Inferior parietal cortex (tissue), 1 donor: ENCODE measurements around the gene BRINP3.
A peak's percentile ranks its signal among the peaks of the same experiment; 100 is the strongest.
"Not testable (repeated sequence)": the region's sequence is repeated elsewhere in the genome, so short reads cannot be mapped to it uniquely, and the experiment has no call there.

Experiments
- DNase-seq: peaks from one replicate; pipeline ENCODE4 v3.0.0-alpha.2; 2016; ENCODE audit errors: extremely low spot score

The BRINP3 gene

DNA sequence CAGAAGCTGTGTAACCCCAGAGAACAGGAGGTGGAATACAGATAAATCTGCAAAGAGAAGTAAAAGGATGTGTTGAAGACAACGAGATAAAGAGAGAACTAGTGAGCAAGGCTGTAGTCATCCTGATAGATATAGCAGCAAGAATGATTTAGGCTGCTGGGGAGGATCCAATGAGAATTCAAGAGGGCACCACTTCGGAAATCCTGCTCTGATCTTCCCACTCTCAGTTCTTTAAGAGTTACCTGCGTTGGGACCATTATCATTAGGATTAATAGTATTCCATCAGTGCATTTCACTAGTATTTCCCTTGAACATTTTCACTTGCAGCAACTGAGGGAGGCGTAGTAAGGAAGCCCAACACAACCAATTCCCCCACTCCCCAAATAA lies at the start of gene BRINP3:
BRINP3 (minus strand) TSS at position 103 of the 387 bp plus-strand sequence.
- DNase-seq: no peak

DNA sequence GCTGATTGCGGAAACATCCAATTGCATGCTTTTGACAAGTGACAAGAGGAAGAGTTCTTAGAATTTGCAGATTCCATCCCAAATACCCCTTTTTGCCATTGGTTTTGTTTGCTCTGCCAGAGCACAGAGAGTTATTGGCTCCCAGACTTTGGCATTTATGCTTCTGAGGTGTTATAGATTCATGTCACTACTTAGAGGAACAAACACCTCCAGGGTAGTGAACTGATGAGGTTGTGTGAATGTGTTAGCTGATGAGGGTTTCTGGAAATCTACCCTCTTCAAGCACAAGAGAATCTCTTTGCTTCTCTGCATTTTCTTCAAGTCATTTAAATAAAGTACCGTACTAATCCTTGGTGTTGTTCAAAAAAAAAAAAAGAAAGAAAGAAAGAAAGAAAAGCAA lies 33.9 kb upstream of the BRINP3 start:
- no peak for DNase-seq

DNA sequence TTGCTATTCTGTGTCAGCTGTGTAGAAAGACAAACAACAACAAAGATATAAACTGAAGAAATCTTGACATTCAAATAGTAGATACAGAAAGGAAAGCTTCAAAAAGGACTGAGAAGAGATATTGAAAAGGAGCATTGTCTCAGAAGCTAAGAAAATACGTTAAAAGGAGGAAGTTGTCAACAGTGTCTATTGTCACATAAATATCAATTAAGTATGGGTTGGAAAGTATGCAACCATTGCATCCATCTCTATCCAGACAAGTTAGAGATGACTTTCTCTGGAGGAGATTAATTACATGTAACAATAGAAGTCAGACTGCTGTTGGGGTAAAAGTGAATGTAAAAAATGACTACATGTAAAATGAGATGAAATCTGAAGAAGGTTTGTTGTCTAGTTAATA lies 29.7 kb upstream of the BRINP3 start:
- no peak for DNase-seq

DNA sequence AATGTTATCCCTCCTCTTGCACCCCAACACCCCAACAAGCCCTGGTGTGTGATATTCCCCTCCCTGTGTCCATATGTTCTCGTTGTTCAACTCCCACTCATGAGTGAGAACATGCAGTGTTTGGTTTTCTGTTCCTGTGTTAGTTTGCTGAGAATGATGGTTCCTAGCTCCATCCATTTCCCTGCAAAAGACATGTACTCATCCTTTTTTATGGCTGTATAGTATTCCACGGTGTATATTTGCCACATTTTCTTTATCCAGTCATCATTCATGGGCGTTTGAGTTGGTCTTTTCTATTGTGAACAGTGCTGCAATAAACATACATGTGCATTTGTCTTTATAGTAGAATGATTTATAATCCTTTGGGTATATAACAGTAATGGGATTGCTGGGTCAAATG lies 26.9 kb upstream of the BRINP3 start:
- DNase-seq: not testable (repeated sequence)

DNA sequence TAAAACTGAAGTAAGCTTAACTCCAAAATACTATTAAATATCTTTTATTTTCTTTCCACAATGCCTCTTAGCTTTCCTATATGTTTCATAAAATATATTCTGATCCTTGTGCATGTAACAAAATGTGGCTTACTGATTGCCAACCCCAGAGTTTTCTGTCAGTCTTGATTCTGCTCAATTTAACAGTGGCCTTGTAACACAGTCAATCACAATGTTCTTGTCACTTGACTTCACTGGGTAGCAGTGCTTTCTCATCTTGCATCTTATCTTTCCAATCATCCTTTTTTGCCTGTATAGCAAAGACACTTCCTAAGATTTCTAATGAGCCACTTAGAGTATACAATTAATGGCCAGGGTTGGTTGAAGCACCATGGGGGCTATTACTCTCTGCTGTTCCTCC lies 19.9 kb upstream of the BRINP3 start:
- DNase-seq: no peak

DNA sequence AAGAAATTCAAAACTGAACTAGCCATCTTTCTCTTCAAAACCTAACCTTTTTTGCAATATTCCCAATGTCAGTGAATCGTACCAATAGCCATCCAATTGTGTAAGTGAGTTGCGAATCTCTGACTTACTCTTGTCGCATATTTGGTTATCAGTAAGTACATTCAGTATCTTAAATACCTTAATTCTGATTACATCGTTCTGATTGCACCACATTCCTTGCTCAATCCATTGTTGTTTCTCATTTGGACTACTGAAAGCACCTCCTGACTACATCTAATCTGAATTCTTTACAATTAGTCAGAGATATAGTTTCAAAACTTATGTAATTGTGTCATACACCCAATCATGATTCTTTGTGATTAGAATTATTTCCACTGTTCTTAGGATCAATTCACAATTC lies 16.8 kb upstream of the BRINP3 start:
- DNase-seq: no peak

DNA sequence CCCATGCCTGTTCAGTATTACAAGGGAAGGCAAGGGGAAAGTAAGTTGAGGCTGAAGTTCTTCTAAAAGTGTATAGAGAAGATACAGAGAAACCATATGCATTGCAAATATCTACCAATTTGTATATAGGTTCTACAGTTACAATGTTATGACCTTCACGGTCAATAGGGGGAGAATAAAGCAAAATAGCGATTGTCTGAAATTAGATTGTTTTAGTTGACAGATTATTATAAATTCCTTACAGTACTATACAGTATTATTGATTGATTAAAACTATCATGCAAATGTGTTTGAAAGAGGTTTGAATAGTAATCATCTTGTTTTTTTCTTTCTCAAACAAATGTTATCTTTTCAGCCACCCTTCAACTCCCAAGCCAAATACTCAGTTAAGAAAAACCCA lies 13.7 kb upstream of the BRINP3 start:
- no peak for DNase-seq

DNA sequence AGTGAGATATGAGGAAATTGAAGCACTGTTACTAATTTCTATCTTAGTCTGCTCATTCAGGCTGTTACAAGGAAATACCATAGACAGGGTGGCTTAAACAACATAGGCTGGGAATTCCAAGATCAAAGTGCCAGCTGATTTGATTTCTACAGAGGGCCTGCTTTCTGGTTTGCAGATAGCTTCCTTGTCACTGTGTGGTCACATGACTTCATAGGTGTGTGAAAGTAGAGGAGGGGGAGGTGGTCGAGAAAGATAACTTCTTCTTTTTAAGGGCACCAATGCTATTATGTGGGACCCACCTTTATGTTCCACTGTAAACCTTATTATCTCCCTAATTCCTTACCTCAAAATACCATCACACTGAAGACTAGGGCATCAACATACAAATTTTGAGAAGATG lies 6.4 kb upstream of the BRINP3 start:
- no peak for DNase-seq

DNA sequence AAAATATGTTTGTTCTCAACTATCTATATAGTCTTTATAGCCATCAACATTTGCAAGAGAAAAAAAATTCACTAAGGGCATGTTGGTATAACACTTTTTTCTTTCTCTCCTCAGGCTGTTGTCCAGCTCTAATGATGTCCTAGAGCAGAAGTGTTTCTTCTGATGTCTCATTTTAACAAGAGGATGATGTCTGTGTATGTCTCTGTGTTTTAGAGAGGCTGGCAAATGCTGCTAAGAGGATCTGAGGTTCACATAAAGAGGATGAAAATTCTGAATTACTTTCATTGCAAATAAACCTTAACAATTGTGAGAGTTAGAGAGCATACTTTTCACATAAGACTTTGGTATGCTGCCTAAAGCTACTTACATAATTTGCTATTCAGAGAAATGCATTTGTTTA lies 2.6 kb upstream of the BRINP3 start:
- DNase-seq: no peak

DNA sequence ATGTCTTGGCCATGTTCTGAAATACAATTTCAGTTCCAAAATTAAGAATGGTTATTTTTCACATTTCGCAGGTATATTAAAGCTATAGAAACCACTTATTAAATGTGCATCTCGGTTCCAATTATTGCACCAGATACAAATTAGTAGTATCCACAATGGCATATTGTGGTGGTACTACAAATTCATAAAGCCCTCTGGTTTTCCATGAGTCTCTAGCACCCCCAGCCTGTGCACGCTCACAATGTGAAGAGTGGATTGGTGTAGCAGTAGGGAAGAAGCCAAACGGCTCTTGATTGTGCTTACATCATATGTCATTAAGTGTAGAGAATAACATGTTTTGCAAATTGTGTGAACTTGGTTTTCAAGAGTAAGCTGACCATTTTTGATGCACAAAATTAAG lies 1.9 kb upstream of the BRINP3 start:
- no peak for DNase-seq

DNA sequence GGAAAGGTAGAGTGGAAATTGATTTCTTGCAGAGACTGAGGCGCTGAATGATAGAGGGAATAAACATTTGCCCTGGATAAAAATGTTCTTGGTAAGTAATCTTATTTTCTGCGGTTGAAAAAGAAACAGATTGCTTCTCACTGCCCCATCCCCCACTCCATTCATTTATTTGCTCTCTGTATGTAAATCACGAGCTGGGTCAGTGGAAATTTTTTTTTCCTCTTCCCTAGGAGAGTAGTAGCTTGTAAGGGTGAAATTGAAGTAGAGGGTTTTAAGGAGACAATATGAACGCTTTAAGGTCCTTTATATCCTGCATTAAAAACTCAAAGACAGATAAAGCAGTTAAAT lies 1.4 kb upstream of the BRINP3 start:
- no peak for DNase-seq

DNA sequence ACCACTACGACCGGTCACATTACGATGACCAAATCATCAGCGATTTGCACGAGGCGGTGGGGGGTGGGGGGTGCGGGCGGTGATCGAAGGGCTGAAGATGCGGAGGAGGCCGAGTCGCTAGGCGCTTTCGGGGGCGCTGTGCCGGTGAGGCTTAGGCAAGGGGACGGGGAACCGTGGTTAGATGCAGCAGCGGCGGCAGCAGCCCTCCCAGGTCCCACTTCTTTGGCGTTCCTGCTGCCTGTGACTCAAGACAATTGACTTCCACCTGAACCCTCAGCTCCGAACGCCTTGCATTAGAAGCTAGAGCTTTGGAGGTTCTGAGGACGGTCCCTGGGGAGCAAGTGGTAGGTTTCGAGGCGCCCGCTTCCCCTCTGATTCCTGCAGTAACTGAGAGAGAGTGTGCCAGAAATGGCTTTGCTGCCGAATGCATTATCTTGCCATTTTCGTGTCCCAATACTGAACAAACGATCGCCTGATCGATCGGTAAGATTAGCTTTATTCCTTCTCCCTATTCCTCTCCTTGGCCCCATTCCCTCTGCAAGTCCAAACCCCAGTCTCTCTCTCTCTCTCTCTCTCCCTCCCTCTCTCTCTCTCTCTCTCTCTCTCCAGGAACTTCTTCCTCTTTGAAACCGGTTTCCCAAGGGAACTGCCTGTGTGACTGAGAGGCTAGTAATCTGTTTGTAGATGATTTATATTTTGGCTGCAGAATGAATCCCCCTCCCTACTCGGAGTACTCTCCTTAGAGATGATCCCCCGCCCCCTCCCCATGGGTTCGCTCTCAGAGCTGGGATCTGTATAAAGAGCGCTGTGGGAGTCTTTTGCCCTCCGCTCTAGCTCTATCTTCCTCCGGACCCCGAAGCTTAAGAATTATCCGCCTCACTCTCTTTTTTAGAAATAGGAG lies 735 bp upstream of the BRINP3 start:
- DNase-seq: peak; percentile 60

DNA sequence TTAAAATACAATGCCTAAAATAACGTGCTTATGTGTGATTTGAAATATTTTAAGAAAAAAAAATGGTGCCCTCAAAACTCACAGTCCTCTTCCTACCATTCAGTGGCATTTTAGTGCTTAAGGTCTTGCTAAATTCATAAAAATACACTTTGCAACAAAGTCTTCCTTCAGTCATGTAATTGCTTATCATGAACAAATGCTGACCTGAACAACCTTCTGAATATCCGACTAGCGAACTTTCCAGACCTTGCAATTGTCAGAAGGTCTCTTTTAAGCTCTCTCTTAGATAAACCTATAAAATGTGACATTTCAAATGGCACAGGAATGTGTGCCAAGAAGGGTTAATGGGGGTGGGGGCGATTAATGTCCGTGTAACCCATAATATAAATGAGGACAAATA lies 858 bp downstream of the BRINP3 start:
- no peak for DNase-seq

DNA sequence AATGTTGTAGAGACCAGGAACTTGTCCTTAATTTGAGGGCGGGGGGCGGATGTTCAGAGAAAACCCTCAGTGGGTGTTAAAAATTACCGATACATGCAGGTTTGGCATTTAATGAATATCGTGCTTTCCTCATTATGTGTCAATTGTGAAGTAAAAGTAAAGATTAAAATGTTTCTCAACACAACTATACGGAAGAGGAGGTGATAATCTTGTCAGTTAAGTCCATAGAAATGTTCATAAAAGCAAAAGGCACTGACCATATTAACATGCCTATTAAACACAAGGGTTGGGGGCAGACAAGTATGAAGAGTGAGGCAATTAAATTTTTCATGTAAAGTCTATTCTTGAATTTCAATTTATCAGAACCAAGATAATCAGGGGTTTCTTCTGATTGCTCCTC lies 1.3 kb downstream of the BRINP3 start:
- no peak for DNase-seq

DNA sequence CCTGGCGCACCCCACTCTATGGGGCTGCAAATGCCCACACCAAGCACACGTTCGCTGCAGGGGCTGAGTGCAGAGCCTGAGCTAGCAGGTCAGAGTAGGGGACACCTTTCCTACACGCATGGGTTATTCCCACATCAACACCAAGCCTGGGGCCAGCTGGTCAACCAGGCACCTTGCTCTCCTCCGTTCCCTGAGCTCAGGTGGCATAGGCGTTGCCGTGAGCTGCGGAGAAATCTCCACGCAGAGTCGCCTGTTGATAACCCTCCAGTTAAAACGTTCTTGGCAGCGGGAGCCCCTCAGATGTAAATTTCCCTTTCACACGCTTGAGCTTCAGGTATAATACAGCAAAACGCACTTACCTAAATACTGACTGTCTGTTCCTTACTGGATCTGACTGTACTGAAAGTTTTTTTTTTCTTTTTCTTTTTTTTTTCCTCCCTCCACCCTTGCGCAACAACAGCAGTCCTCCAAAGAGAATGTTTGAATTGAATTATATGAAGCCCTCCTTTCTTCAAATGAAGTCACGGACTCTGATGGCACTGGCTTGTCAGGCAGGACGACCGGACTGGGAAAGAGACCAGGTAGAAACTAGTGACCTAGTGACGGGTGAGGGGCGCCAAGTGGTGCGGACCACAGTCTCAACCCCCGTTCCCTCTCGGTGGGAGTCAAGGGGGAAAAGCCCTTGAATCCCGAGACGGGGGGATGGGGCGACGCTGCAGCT lies 2.1 kb downstream of the BRINP3 start:
- no peak for DNase-seq

DNA sequence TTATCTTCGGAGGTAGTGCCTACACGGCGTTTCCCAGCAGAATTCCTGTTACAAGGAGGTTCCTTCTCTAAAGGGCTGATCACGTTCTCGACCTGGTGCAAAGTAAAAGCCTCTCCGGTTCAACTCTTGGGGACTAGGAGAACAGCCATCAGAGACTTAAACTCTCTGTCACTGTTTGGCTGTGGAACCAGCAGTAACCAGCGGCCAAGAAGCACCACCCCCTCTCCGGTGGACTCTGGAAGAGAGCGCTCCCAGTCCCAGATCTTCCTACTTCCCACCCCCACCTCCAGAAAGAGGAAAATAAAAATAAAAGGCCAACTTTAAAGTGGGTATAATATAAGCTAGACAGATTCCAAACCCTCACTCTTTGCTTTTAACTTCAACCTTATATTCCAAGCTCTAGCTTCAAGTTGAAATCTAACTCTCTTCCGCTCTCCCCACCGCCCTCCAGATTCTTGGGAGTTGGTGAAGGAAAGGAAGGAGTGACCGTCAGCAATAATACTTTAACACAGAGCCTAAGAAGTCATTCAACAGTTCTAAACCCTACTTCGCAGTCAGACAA lies 2.9 kb downstream of the BRINP3 start:
- peak; percentile 55 for DNase-seq

DNA sequence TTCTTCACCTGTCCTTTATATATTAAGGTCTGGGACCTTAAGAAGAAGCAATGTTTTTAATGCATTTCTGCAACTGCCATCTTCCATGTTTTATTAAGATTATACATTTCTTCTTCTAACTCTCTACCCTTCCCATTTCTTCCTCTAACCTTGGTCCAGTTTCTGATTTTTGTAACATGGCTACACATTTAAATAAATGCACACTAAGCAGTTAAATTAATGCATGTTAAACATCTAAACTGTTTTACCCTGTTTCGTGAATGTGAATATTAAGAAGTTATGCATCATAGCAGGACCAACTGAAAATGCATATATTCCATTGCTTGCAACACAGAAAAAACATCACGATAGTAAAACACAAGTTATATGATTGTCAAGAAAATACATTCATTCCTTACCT lies 3.7 kb downstream of the BRINP3 start:
- no peak for DNase-seq

DNA sequence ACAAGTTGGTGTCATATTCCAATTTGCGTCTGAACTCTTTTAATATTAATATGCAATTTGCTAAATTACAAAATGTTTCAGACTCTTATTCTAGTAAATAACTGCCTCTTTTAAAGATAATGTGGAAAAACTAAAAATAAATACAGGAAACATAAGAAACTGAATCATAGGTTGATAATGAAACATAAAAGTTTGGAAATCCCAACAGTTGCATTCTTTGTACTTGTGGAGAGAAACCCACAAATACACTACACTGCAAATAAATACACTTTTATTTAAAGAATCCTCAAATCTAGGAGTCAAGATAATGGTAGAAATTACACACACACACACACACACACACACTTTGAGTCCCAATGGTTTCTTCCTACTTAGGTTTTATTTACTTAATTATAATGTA lies 5.2 kb downstream of the BRINP3 start:
- DNase-seq: no peak

DNA sequence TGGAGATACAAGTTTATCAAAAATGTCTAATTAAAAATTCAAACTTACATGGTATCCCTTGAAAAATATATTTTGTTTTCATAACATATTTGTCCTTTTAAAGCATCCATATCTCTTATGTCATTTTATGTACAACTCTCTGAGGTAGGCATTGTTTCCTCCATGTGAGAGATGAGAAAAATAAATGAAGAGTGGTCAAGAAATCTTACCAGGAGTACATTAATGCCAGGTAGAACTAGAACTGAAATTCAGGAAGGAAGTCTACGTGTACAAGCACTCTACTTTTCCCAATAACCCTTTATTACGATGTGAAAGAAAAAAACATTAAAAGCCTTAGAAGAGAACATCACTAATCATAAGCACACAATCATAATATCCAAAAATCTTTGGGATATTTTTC lies 5.6 kb downstream of the BRINP3 start:
- DNase-seq: no peak

DNA sequence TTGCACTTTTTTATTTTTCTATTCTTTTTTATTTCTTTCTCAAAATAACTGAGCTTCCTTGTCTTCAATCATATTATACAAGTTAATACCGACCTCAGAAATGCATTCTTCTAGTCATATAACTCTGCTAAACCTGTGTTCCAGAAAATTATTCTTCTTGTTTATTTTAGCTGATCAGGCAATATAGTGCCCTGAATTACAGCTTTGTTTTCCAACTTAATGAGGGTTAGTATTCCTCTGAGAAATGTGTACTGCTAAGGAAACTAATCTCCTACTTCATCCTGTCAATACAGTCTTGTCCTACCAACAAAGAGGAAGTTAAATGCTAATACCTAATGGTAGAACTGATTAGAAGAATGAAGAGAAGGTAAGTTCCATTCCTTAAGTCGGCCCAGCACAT lies 13.0 kb downstream of the BRINP3 start:
- DNase-seq: no peak

DNA sequence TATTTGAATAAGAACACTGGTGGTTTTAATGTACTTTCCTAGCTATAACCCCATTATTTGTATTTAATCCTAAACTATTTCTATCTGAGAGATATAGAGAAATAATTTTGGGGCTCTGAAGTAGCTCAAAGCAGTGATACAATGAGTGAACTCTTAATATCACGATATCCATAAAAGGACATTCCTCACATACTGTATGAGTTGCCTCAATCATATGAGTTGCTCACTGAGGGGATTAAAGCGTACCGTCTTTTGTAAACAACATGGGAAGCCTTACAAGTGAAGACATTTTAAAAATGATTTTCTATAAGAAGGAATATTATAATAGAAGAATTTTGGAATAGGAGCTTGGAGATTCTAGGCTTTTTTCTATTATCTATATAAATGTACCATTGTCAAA lies 21.5 kb downstream of the BRINP3 start:
- DNase-seq: no peak

DNA sequence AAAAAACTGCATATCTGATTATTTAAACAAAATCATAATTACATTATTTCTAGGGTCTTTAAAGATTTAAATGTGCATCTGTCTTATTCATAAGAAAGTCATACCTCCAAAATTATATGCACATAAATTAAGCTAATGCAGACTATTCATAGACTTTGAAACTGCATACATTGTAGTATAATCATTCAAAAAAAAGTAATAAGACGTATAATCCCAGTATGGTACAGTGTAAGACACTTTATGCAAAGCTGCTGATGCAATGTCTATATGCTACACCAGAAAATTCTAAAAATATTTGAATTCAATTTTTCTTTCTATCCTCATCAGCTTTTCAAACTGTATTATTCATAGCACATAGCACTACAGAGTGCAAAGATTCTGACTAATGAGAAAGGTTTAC lies 22.0 kb downstream of the BRINP3 start:
- DNase-seq: no peak

DNA sequence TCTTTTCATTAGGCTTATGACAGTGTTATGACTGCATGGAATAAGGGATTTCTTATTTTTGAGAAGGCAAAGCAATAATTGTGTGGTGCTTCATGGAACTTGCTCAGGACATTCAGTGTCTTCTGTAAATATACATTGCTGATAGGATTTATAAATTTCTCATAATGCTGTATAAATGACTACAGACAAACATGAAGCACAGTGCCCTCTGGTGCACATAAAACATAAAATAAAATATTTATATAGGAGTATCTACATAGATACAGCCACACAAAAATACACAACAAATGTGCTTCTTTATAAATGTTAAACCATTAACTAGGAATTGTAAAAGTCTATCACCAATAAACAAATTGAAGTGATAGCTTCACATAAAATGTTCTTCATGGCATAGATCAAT lies 24.1 kb downstream of the BRINP3 start:
- DNase-seq: no peak
